ENCODE data around the gene ZNG1A. TPM values are rescaled to one million over a fixed set of nuclear protein-coding genes. Genes with fewer than 3 reads are reported as not detected.
A peak's percentile ranks its signal among the peaks of the same experiment; 100 is the strongest.
"Not testable (repeated sequence)": the region's sequence is repeated elsewhere in the genome, so short reads cannot be mapped to it uniquely, and the experiment has no call there.

The ZNG1A gene
- total RNA-seq, 1 experiment from 2014 or later: 69.1 TPM

- H4K20me1 ChIP-seq (ENCODE audit: low read length); H3K4me1 ChIP-seq (ENCODE audit: insufficient read depth, low read length); BruUV-seq (replicated peaks); H3K9ac ChIP-seq (ENCODE audit: low read length); H3K79me2 ChIP-seq (ENCODE audit: low read length); ATAC-seq; H3K27me3 ChIP-seq (ENCODE audit: low read length); intact Hi-C loops (cut with micrococcal nuclease); H3K36me3 ChIP-seq (ENCODE audit: low read depth, low read length); H3F3A ChIP-seq (ENCODE audit: low read length, unreplicated experiment); H3K9me3 ChIP-seq (ENCODE audit: low read length); H3K27ac ChIP-seq (ENCODE audit: low read length); POLR2A ChIA-PET (ENCODE audit: unreplicated experiment); H2AFZ ChIP-seq (ENCODE audit: low read length); DNase-seq; H3K9me2 ChIP-seq (replicated peaks; ENCODE audit: low read length); H3K4me2 ChIP-seq (ENCODE audit: low read length); H3K4me3 ChIP-seq (ENCODE audit: low read length); CTCF ChIA-PET: not testable (repeated sequence)
Measured at GRCh38 chr9:108742-109495, 69.9 kb downstream of the ZNG1A start.

GRCh38 chr9:105991-106390 lies 72.9 kb downstream of the ZNG1A start:
- DNase-seq; H3K27me3 ChIP-seq (ENCODE audit: low read length); H3K4me1 ChIP-seq (ENCODE audit: insufficient read depth, low read length); H3F3A ChIP-seq (ENCODE audit: low read length, unreplicated experiment); H3K9me2 ChIP-seq (replicated peaks; ENCODE audit: low read length); H3K9me3 ChIP-seq (ENCODE audit: low read length); H3K27ac ChIP-seq (ENCODE audit: low read length); H2AFZ ChIP-seq (ENCODE audit: low read length); H3K79me2 ChIP-seq (ENCODE audit: low read length); intact Hi-C loops (cut with micrococcal nuclease); CTCF ChIA-PET; H3K4me2 ChIP-seq (ENCODE audit: low read length); H3K4me3 ChIP-seq (ENCODE audit: low read length); BruUV-seq (replicated peaks); H3K36me3 ChIP-seq (ENCODE audit: low read depth, low read length); ATAC-seq; H4K20me1 ChIP-seq (ENCODE audit: low read length); POLR2A ChIA-PET (ENCODE audit: unreplicated experiment); H3K9ac ChIP-seq (ENCODE audit: low read length): not testable (repeated sequence)

- H4K20me1 ChIP-seq (ENCODE audit: low read length); H3K4me3 ChIP-seq (ENCODE audit: low read length); H3K27me3 ChIP-seq (ENCODE audit: low read length); H3F3A ChIP-seq (ENCODE audit: low read length, unreplicated experiment); ATAC-seq; H3K27ac ChIP-seq (ENCODE audit: low read length); H3K4me2 ChIP-seq (ENCODE audit: low read length); DNase-seq; H3K9me3 ChIP-seq (ENCODE audit: low read length); CTCF ChIA-PET; H3K36me3 ChIP-seq (ENCODE audit: low read depth, low read length); H2AFZ ChIP-seq (ENCODE audit: low read length); intact Hi-C loops (cut with micrococcal nuclease); POLR2A ChIA-PET (ENCODE audit: unreplicated experiment); H3K9me2 ChIP-seq (replicated peaks; ENCODE audit: low read length); H3K4me1 ChIP-seq (ENCODE audit: insufficient read depth, low read length); BruUV-seq (replicated peaks); H3K79me2 ChIP-seq (ENCODE audit: low read length); H3K9ac ChIP-seq (ENCODE audit: low read length): not testable (repeated sequence)
Measured at GRCh38 chr9:100430-100829, 78.4 kb downstream of the ZNG1A start.

GRCh38 chr9:99867-100266 lies 79.0 kb downstream of the ZNG1A start:
- BruUV-seq (replicated peaks); CTCF ChIA-PET; H3K4me2 ChIP-seq (ENCODE audit: low read length); intact Hi-C loops (cut with micrococcal nuclease); H3K27me3 ChIP-seq (ENCODE audit: low read length); DNase-seq; H3K9me3 ChIP-seq (ENCODE audit: low read length); H3K4me1 ChIP-seq (ENCODE audit: insufficient read depth, low read length); ATAC-seq; H3K4me3 ChIP-seq (ENCODE audit: low read length); H3K9me2 ChIP-seq (replicated peaks; ENCODE audit: low read length); H3K27ac ChIP-seq (ENCODE audit: low read length); H3K9ac ChIP-seq (ENCODE audit: low read length); POLR2A ChIA-PET (ENCODE audit: unreplicated experiment); H3K79me2 ChIP-seq (ENCODE audit: low read length); H4K20me1 ChIP-seq (ENCODE audit: low read length); H2AFZ ChIP-seq (ENCODE audit: low read length); H3K36me3 ChIP-seq (ENCODE audit: low read depth, low read length); H3F3A ChIP-seq (ENCODE audit: low read length, unreplicated experiment): not testable (repeated sequence)

- H3K4me3 ChIP-seq (ENCODE audit: low read length); H2AFZ ChIP-seq (ENCODE audit: low read length); CTCF ChIA-PET; ATAC-seq; H3K79me2 ChIP-seq (ENCODE audit: low read length); H3K36me3 ChIP-seq (ENCODE audit: low read depth, low read length); H3K4me1 ChIP-seq (ENCODE audit: insufficient read depth, low read length); H3K9ac ChIP-seq (ENCODE audit: low read length); H3K4me2 ChIP-seq (ENCODE audit: low read length); H3K27ac ChIP-seq (ENCODE audit: low read length); DNase-seq; H4K20me1 ChIP-seq (ENCODE audit: low read length); H3F3A ChIP-seq (ENCODE audit: low read length, unreplicated experiment); intact Hi-C loops (cut with micrococcal nuclease); H3K9me3 ChIP-seq (ENCODE audit: low read length); H3K27me3 ChIP-seq (ENCODE audit: low read length); POLR2A ChIA-PET (ENCODE audit: unreplicated experiment); BruUV-seq (replicated peaks); H3K9me2 ChIP-seq (replicated peaks; ENCODE audit: low read length): not testable (repeated sequence)
Measured at GRCh38 chr9:98775-99174, 80.1 kb downstream of the ZNG1A start.

DNA sequence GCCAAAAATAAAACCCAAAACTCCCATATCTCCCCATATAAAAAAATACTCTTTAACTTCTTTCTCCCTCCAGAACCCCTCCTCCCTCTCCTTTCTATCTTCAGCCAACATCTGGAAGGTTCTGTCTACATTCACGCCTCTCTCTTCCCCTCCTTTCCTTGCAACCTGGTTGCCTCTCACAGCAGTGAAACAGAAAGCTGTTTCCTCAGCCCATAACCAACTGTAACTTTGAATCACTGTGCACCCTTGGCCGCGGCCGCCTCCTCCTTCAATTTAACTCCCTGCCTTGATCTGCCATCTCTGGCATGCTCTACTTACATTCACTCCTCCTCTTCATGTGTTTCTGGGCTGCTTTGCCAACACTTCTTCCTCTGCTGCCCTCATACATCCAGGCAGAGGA lies 83.9 kb downstream of the ZNG1A start:
- H4K20me1 ChIP-seq (ENCODE audit: low read length); intact Hi-C loops (cut with micrococcal nuclease); H3K9me3 ChIP-seq (ENCODE audit: low read length); ATAC-seq; H3K4me3 ChIP-seq (ENCODE audit: low read length); H3K9me2 ChIP-seq (replicated peaks; ENCODE audit: low read length); H3F3A ChIP-seq (ENCODE audit: low read length, unreplicated experiment); H3K4me1 ChIP-seq (ENCODE audit: insufficient read depth, low read length); H3K27ac ChIP-seq (ENCODE audit: low read length); H3K9ac ChIP-seq (ENCODE audit: low read length); CTCF ChIA-PET; DNase-seq; BruUV-seq (replicated peaks); H3K79me2 ChIP-seq (ENCODE audit: low read length); POLR2A ChIA-PET (ENCODE audit: unreplicated experiment); H2AFZ ChIP-seq (ENCODE audit: low read length); H3K4me2 ChIP-seq (ENCODE audit: low read length); H3K36me3 ChIP-seq (ENCODE audit: low read depth, low read length); H3K27me3 ChIP-seq (ENCODE audit: low read length): not testable (repeated sequence)

DNA sequence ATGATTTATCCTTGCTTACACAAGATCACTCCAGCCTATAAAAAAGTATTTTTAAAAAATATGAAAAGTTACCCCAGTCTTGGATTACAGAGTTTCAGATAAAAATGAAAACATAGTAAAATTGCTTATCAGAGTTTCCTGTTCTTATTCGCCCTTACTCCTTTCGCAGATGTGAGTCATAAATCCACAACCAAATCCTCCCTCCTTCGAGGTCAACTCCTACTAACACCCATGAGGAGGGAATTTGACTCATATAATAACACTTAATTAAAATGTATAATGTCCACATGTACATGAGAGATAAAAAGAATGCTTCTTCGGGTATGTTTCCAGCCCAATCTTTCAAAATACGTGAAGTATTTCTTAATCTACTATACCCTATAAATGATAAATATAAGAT lies 84.5 kb downstream of the ZNG1A start:
- H3K27ac ChIP-seq (ENCODE audit: low read length); intact Hi-C loops (cut with micrococcal nuclease); H3K27me3 ChIP-seq (ENCODE audit: low read length); H2AFZ ChIP-seq (ENCODE audit: low read length); H3F3A ChIP-seq (ENCODE audit: low read length, unreplicated experiment); H3K36me3 ChIP-seq (ENCODE audit: low read depth, low read length); H4K20me1 ChIP-seq (ENCODE audit: low read length); POLR2A ChIA-PET (ENCODE audit: unreplicated experiment); H3K9ac ChIP-seq (ENCODE audit: low read length); BruUV-seq (replicated peaks); DNase-seq; H3K9me3 ChIP-seq (ENCODE audit: low read length); H3K4me3 ChIP-seq (ENCODE audit: low read length); H3K4me2 ChIP-seq (ENCODE audit: low read length); CTCF ChIA-PET; H3K79me2 ChIP-seq (ENCODE audit: low read length); H3K9me2 ChIP-seq (replicated peaks; ENCODE audit: low read length); H3K4me1 ChIP-seq (ENCODE audit: insufficient read depth, low read length): not testable (repeated sequence)
- peak; percentile 55 for ATAC-seq
